GM04504 (cell line): ENCODE results near the gene GALNT10.

Experiments
- DNase-seq: peaks from one replicate; pipeline ENCODE4 v3.0.0-alpha.2; 2012; ENCODE audit warnings: low read depth

Gene GALNT10

DNA sequence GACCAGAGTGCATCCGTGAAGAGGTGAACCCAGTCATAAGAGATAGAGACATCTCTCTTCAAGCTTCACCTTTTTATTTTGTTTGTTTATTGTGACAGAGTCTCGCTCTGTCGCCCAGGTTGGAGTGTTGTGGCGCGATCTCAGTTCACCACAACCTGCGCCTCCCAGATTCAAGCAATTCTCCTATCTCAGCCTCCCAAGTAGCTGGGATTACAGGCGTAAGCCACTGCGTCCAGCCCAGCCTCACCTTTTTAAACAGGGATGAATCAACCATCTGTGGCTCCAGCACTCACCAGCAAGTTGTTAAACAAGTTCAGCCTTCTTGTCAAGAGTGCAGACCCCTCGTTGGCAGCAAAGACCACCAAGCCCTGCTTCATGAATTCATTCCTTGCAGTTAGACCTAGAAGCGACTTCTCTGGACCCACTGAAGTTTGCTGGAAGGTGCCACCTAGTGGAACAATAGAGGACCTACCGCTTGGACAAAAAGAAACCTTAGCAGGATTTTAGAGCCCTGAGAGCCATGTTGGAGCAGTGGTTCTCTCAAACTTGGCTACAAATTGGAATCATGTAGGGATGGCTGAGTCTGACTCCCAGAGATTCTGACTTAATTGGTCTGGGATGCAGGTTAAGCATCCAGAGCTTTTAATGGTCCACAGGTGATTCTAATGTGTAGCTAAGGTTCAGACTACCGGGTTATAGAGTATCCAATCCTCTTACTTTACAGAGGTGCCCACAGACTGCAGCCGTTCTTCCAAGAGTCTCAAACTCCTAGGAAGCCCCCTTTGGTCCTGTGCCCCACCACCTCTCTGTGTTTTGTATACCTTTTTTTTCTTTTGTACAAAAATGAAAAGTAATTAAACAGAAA lies 10.5 kb upstream of the GALNT10 start:
- no peak for DNase-seq

DNA sequence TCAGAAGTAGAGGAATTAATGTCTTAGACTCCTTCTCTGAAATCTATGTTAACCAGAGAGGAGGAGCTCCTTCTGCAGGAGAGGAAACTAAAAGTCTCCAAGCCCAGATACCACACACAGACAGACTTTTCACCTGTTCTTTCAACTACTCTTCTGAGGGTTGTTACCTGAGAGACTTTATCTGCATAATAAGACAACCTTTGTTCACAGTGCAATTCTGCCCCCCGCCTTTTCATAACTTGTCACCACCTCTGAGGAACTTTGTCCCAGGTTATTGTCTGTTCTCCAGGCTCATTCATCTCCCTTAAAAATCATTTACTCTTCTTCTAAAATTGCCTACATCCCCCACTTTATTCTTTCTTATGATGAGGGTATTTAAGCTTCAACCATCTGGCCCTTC lies 9.4 kb upstream of the GALNT10 start:
- no peak for DNase-seq

DNA sequence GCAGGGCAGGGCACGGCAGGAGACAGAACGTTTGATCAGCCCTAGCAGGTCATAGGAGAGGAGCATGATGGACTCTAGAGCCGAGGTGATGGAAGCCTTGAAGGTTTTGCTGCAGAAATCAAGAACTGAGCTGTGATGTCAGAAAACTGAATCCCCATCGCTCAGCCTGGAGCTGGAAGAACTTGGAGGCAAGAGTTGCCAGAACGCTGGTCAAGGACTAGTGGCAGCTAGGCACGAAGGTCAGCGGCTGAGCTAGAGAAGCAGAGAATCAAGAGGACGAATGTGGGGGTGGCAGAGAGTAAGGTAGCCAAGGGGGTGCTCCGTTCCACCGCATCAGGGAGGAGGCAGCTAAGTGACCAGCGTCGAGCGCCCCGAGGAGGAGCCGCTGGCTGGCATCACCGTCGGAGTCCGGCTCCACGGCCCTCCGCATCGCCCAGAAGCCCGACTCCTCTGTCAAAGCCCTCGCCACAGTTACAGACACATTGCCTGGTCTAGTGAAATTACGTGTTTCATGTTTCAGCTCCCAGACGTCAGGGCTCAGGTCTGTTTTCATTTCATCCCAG lies 1.2 kb upstream of the GALNT10 start:
- DNase-seq = no peak

GRCh38 chr5:154189819-154190594 lies 526 bp upstream of the GALNT10 start:
- no peak for DNase-seq

- no peak for DNase-seq
Observed at GRCh38 chr5:154191467-154192261, 1.1 kb downstream of the GALNT10 start.

DNA sequence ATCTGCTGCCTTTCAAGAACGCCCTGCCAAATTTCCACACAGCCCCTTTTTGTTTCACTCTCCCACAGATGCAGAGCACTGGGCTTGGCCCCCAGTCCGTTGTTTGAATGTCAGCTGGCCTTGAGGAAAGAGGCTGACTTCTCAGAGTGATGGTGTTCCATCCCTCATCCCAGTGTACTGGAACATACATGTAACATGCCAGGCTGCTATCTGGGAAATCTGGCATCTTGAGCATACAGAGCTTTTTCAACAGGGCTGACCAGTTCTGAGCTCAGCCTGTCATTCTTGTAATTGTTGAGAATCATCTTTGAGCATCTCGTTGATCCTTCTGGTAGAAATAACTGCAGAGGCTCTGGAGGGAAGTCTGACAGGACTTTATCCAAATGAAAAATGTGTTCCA lies 2.8 kb downstream of the GALNT10 start:
- DNase-seq = no peak

DNA sequence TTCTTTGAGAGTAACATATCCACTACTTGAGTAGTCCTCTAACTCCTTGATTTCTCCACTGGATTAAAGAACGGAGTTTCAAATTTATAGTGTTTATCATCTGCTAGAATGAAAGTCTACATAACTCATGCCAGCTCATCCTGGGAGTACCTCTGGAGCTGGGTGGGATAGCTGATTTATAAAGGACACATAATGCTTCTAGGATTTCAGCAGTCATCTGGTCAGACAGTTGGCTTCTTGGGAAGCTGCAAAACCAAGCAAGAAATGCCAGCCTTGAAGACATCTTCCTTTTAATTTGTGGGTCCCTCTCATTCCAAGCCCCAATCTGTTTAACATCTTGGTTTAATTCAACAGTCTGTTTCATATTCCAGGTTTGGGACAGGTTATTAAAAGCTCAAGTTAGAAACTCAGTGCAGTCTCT lies 3.2 kb downstream of the GALNT10 start:
- no peak for DNase-seq

DNA sequence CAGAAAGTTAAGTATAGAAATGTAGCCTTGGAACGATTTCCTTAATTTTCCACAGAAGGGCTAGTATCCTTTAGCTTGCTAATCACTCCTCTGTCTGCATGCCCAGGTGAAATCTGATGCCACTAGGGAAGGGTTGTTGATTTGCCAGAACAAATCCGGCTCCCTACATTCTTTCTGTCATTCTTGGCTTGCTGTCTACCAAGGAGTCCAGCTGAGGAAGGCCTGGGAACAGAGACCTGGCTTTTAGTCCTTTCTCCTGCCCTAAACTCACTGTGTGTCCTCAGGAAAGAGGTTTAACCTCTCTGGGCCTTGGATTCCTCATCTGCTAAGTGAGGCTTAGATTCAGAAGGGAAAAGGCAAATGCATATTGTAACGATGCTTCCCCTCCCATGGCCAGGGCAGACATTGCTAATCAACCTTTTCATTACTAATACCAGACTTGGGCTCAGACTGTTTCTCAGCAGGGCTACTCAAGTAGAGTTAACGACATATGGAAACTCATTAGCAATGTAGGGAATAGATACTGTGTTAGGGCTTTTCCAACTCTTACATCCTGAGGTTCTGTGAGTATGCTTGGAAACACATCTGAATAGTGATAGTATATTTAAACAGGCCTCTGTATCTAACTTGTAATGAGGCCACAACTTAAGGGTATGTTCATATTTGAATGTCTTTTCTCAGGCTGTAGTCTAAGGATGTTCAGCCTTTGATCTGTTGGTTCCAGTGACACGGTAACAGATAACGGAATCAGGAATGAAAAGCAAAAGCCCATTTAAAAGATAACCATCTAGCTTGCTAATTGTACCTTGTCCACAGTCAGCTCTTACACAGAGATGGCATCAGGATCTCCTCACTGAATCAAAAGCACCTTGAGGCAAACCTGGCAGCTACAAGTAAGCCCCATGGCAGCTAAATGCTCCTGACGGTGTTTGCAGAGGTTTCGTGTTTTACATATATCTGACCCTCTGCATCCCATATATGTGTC lies 4.1 kb downstream of the GALNT10 start:
- DNase-seq = no peak

GRCh38 chr5:154196281-154196680 lies 5.7 kb downstream of the GALNT10 start:
- no peak for DNase-seq

- no peak for DNase-seq
Observed at GRCh38 chr5:154196955-154197652, 6.6 kb downstream of the GALNT10 start.

DNA sequence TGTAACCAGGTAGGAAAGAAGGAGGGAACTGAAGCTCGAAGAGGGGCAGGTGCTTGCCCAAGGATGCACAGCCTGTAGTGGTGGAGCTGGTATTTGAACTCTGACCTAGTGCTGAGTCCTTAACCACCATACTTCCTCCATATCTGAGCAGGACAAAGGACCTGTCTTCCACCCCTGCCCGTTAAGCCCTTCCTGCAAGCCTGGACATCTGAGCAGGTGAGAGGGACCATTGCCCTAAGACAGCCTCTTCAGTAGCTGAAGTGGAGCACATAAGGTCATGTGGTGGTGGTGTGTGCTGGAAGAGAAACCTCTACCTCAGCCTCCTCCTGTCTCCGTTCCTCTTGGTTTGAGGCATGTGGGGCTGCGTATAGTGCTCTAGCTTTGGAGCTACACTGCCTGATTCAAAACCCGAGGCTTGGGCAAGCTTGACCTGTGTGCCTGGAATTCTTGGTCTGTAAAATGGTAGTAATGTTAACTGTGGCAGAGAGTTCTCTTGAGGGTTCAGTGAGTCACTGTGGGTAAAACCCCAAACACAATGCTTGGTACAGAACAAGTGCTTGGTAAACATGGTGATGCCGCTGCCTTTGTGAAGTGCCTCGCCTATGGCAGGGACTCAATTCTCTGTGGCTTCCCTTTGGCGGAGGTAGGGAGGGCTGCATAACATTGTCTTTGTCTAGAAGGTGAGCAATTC lies 7.4 kb downstream of the GALNT10 start:
- DNase-seq = no peak

DNA sequence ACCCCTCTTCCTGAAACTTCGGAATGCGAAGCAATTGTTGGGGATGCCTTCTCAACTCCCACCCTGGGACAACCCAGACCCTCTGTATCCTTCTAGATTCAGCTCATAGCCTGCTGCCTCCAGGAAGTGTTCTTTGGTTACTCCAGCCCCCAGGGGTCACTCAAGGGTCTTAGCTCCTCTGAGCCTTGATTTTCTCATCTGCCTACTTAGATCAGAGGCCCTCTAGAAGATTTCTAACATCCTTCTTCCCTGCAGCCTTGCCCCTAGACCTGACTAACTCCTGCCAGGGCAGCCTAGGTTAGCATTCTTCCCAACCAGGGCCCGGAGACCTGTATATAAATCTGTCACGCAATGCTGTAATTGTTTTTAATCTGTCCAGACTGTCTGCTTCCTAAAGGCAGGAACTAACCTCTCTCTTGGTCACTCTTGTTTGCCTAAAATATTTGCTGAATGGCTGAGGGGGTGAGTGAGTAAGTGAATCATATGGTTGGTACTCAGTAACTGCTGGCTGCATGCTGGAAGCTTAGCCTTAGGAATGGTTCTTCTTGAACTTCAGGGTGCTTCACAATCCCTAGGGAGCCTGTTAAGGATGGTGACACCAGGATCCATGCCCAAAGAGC lies 8.2 kb downstream of the GALNT10 start:
- DNase-seq = no peak

- no peak for DNase-seq
Observed at GRCh38 chr5:154199263-154199662, 8.7 kb downstream of the GALNT10 start.

GRCh38 chr5:154199671-154200220 lies 9.2 kb downstream of the GALNT10 start:
- no peak for DNase-seq

DNA sequence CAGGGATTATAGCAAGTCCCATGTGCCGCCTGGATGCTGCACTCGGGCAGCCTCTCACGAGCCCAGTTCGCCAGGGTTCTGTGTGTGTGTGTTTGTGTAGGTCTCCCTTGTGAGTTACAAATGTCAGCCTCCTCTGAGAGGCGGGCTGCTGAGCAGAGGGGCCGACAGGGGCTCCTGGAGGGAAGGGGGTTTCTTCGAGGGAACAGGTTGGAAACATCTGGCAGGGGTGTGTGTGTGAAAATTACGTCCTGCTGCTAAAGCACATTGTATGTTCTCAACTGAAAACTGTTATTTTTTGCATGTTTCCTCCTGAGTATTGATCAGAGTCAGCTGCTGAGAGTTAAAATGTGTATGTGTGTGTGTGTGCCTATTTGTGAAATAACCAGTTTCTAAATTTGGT lies 9.7 kb downstream of the GALNT10 start:
- DNase-seq = no peak

GRCh38 chr5:154201108-154201769 lies 10.7 kb downstream of the GALNT10 start:
- DNase-seq = no peak

- no peak for DNase-seq
Observed at GRCh38 chr5:154202379-154203260, 12.1 kb downstream of the GALNT10 start.
